Posterior cingulate gyrus (tissue), 11 donors: Measurements from ENCODE around the gene SRGAP2.
"Not testable (repeated sequence)": the region's sequence is repeated elsewhere in the genome, so short reads cannot be mapped to it uniquely, and the experiment has no call there.

Experiments used
- DNase-seq, 10 donors: peaks; one replicate each; pipeline versions ENCODE4 v3.0.0 to v3.0.0-alpha.2; 2020 to 2021; ENCODE audit warnings: mixed read lengths in 3 of 10
- intact Hi-C: fragments of 100-400 bp; cut with DNase I; formaldehyde crosslinking; loops from one replicate; pipeline ENCODE4 v1.15.1; 2023

The SRGAP2 gene

GRCh38 chr1:206245479-206245878 is 42.1 kb downstream of the SRGAP2 start:
- intact Hi-C loops, DNase-seq: not testable (repeated sequence)

GRCh38 chr1:206246129-206246886 is 43.0 kb downstream of the SRGAP2 start:
- intact Hi-C loops, DNase-seq: not testable (repeated sequence)

GRCh38 chr1:206250953-206251681 is 47.8 kb downstream of the SRGAP2 start:
- DNase-seq, intact Hi-C loops: not testable (repeated sequence)

GRCh38 chr1:206252680-206253335 is 49.5 kb downstream of the SRGAP2 start:
- DNase-seq: peak in 1 of 10 donors; percentile 39
- intact Hi-C loops: not testable (repeated sequence)
